ENCODE results near the gene DDX20. TPM values are rescaled to one million over a fixed set of nuclear protein-coding genes. Genes with fewer than 3 reads are reported as not detected.

DDX20 gene, protein sequence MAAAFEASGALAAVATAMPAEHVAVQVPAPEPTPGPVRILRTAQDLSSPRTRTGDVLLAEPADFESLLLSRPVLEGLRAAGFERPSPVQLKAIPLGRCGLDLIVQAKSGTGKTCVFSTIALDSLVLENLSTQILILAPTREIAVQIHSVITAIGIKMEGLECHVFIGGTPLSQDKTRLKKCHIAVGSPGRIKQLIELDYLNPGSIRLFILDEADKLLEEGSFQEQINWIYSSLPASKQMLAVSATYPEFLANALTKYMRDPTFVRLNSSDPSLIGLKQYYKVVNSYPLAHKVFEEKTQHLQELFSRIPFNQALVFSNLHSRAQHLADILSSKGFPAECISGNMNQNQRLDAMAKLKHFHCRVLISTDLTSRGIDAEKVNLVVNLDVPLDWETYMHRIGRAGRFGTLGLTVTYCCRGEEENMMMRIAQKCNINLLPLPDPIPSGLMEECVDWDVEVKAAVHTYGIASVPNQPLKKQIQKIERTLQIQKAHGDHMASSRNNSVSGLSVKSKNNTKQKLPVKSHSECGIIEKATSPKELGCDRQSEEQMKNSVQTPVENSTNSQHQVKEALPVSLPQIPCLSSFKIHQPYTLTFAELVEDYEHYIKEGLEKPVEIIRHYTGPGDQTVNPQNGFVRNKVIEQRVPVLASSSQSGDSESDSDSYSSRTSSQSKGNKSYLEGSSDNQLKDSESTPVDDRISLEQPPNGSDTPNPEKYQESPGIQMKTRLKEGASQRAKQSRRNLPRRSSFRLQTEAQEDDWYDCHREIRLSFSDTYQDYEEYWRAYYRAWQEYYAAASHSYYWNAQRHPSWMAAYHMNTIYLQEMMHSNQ
- total RNA-seq = 10 to 100 TPM in 1 of 4 donors, 1 to 10 TPM in 3; 6.2 to 11.6 (median 7.6) TPM
- polyA plus RNA-seq = 10 to 100 TPM in 1 of 3 donors, 1 to 10 TPM in 2; 7.9 to 11.3 (median 8.1) TPM
- long read RNA-seq, donor 1, full-length matches to known transcripts = 7 of 8 reads
- long read RNA-seq, donor 1, partial matches to known transcripts = 1 of 8 reads
- long read RNA-seq, donor 1, other reads (novel, unspliced or antisense) = 0 of 8 reads
- long read RNA-seq, donor 2, full-length matches to known transcripts = 41 of 43 reads
- long read RNA-seq, donor 2, partial matches to known transcripts = 2 of 43 reads
- long read RNA-seq, donor 2, other reads (novel, unspliced or antisense) = 0 of 43 reads

DNA sequence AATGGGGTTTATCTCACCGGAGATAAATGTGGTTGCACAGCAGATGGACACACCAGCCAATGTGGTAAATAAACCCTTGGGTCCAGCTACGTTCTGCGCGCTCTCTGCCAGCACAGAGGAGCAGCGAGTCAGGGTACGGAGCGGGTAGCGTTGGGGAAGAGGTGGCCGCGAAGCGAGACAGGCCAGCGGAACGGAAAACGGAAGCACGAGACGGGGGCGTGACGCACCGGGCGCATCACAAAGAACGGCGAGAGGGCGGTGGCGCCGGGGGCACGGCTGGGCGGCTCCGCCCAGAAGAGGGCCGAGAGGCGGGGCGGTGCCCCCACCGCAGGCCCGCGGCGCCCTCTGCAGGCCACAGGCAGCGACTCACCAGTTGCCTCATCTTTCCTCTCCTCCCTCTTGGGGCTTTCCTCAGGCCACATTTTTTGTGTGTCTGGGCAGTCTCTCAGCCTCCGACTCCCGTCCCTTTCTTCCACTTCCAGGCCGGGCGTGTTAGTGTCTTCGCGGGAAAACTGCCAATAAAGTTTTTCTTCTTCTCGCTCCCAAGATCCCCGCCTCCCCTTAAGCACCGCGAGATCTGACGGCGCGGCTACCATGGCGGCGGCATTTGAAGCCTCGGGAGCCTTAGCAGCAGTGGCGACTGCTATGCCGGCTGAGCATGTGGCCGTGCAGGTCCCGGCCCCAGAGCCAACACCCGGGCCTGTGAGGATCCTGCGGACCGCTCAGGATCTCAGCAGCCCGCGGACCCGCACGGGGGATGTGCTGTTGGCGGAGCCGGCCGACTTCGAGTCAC, at the start of gene DDX20:
DDX20 (plus strand) TSS at position 571 of the 793 bp plus-strand sequence; CDS start at position 595, 24 bp downstream.
- no peaks in the 10 kb centered on the region for H3K9me3 ChIP-seq
- DNase-seq (peak; percentile 94 to 97), ATAC-seq (peak; percentile 98 to 99 (median 98))
- H3K4me1 ChIP-seq = peaks cover 21% of the 10 kb centered on the region
- H3K4me3 ChIP-seq = peak within 1 kb of the TSS; percentile 95
- intact Hi-C loops (cut with DNase I) = loop anchor here in 1 of 2 donors (1.0 kb wide), 1 partner anchor 36 kb away; no protein-coding TSS in a partner anchor
- 0% methylated on average over 64 to 67 of the region's 67 CpGs for WGBS, 3 donors
- H3K27me3 ChIP-seq (ENCODE audit: insufficient read depth in 3 of 3, low read length in 2 of 3) = no peaks in the 10 kb centered on the region
- H3K36me3 ChIP-seq (ENCODE audit: insufficient read depth in 1 of 2, low read depth in 1 of 2) = peaks cover 6 to 27% of the 10 kb centered on the region in 2 donors
- peak within 1 kb of the TSS; percentile 91 for H3K27ac ChIP-seq
- TF ChIP-seq, protein P1, sequence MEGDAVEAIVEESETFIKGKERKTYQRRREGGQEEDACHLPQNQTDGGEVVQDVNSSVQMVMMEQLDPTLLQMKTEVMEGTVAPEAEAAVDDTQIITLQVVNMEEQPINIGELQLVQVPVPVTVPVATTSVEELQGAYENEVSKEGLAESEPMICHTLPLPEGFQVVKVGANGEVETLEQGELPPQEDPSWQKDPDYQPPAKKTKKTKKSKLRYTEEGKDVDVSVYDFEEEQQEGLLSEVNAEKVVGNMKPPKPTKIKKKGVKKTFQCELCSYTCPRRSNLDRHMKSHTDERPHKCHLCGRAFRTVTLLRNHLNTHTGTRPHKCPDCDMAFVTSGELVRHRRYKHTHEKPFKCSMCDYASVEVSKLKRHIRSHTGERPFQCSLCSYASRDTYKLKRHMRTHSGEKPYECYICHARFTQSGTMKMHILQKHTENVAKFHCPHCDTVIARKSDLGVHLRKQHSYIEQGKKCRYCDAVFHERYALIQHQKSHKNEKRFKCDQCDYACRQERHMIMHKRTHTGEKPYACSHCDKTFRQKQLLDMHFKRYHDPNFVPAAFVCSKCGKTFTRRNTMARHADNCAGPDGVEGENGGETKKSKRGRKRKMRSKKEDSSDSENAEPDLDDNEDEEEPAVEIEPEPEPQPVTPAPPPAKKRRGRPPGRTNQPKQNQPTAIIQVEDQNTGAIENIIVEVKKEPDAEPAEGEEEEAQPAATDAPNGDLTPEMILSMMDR (IDR thresholded peaks at IDR 0.05) = peak; percentile 83

DNA sequence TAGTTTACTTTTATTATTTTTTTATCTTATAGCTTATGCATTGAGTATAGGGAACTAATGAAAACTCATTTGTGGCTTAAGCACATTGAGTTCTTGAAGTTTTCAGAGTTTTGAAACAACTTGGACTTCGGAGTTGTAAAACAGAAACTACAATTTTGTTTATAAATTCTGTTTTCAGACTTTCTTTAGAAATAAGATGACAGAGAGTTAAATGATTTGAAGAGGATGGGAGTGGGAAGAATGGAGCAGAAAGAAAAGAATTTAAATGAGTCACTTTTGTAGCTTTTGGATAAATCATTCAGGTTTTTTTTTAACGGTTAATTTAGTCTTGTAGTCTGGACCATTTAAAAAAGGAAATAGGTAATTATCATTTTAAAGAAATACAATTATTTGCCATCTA, 48.8 kb upstream of the DDX20 start:
- intact Hi-C loops (cut with DNase I) = no loop called here
- TF ChIP-seq, protein P1 (IDR thresholded peaks at IDR 0.05) = no peak
- DNase-seq (no peak), ATAC-seq (no peak)
- H3K4me1 ChIP-seq = no peaks in the 10 kb centered on the region
- WGBS, 3 donors = 89 to 93% (median 90%) methylated on average over 2 of the region's 2 CpGs
- peaks cover 0 to 97% of the 10 kb centered on the region in 2 donors for H3K36me3 ChIP-seq (ENCODE audit: insufficient read depth in 1 of 2, low read depth in 1 of 2)
- H3K27ac ChIP-seq = no peak overlapping the region
- no peak overlapping the region for H3K4me3 ChIP-seq
- no peaks in the 10 kb centered on the region for H3K27me3 ChIP-seq (ENCODE audit: insufficient read depth in 3 of 3, low read length in 2 of 3)
- no peaks in the 10 kb centered on the region for H3K9me3 ChIP-seq

DNA sequence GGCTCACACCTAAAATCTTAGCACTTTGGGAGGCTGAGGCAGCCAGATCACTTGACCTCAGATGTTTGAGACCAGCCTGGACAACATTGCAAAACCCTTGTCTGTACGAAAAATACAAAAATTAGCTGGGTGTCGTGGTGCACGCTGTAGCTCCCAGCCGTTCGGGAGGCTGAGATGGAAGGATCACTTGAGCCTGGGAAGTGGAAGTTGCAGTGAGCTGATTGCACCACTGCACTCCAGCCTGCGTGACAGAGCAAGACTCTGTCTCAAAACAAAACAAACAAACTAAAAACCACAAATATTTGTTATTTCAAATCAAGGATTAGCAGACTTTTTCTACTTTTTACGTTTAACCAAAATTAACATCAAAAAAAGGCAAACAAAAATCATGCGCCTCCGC, 47.8 kb upstream of the DDX20 start:
- no peak overlapping the region for H3K4me3 ChIP-seq

More for the DNA sequence above, 47.8 kb upstream of the DDX20 start:
- no peaks in the 10 kb centered on the region for H3K4me1 ChIP-seq
- peaks cover 0 to 97% of the 10 kb centered on the region in 2 donors for H3K36me3 ChIP-seq (ENCODE audit: insufficient read depth in 1 of 2, low read depth in 1 of 2)
- H3K9me3 ChIP-seq = no peaks in the 10 kb centered on the region
- ATAC-seq (no peak), DNase-seq (no peak)
- intact Hi-C loops (cut with DNase I) = no loop called here
- H3K27me3 ChIP-seq (ENCODE audit: insufficient read depth in 3 of 3, low read length in 2 of 3) = no peaks in the 10 kb centered on the region
- 77 to 83% (median 79%) methylated on average over 9 of the region's 9 CpGs for WGBS, 3 donors
- no peak overlapping the region for H3K27ac ChIP-seq
- TF ChIP-seq, protein P1 (IDR thresholded peaks at IDR 0.05) = no peak
